ENCODE measurements around the gene OTUD6A.

DNA sequence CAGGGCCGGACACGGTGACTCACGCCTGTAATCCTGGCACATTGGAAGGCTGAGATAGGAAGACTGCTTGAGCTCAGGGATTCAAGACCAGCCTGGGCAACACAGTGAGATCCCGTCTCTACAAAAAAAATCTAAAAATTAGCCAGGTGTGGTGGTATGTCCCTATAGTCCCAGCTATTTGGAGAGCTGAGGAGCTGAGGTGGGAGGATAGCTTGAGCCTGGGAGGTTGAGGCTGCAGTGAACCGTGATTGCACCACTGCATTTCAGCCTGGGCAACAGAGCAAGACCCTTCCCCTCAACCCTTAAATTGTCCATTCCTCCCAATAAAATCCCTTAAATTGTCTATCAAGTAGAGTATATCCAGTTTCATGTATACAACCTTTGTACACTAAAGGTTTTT lies 17.0 kb downstream of the OTUD6A start:
- TF ChIP-seq, protein P1, sequence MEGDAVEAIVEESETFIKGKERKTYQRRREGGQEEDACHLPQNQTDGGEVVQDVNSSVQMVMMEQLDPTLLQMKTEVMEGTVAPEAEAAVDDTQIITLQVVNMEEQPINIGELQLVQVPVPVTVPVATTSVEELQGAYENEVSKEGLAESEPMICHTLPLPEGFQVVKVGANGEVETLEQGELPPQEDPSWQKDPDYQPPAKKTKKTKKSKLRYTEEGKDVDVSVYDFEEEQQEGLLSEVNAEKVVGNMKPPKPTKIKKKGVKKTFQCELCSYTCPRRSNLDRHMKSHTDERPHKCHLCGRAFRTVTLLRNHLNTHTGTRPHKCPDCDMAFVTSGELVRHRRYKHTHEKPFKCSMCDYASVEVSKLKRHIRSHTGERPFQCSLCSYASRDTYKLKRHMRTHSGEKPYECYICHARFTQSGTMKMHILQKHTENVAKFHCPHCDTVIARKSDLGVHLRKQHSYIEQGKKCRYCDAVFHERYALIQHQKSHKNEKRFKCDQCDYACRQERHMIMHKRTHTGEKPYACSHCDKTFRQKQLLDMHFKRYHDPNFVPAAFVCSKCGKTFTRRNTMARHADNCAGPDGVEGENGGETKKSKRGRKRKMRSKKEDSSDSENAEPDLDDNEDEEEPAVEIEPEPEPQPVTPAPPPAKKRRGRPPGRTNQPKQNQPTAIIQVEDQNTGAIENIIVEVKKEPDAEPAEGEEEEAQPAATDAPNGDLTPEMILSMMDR (IDR thresholded peaks at IDR 0.05 in 4 of 5, conservative IDR thresholded peaks at IDR 0.05 in 1 of 5), result no peak
- no peak for TF ChIP-seq POLR2A (IDR thresholded peaks at IDR 0.05)

Data from gastrocnemius medialis (tissue), 4 donors.